GM21390 (cell line): ENCODE data around the gene XCL1.
"Not testable (repeated sequence)": the region's sequence is repeated elsewhere in the genome, so short reads cannot be mapped to it uniquely, and the experiment has no call there.

Source experiments
- ATAC-seq: cut with Tn5 transposase; IDR thresholded peaks from one replicate; pipeline ENCODE4 v1.9.1; 2021; ENCODE audit not compliant: unreplicated experiment

XCL1 gene

GRCh38 chr1:168576245-168576688, at the start of gene XCL1:
TSS of gene XCL1 (plus strand) at chr1:168576605. CDS start at chr1:168576638, 33 bp downstream.
- ATAC-seq, result not testable (repeated sequence)

- ATAC-seq, result no peak
Measured at GRCh38 chr1:168529518-168529917, 46.9 kb upstream of the XCL1 start.

GRCh38 chr1:168531615-168532345, 44.6 kb upstream of the XCL1 start:
- ATAC-seq, result no peak

- no peak for ATAC-seq
Measured at GRCh38 chr1:168535536-168535935, 40.9 kb upstream of the XCL1 start.

GRCh38 chr1:168540798-168541197, 35.6 kb upstream of the XCL1 start:
- ATAC-seq, result not testable (repeated sequence)

- not testable (repeated sequence) for ATAC-seq
Measured at GRCh38 chr1:168542978-168543377, 33.4 kb upstream of the XCL1 start.

GRCh38 chr1:168543840-168544498, 32.4 kb upstream of the XCL1 start, which contains the start of gene XCL2:
TSS of gene XCL2 (minus strand) at chr1:168543997. CDS start at chr1:168543964, 33 bp downstream.
- not testable (repeated sequence) for ATAC-seq

GRCh38 chr1:168545678-168546552, 30.5 kb upstream of the XCL1 start:
- not testable (repeated sequence) for ATAC-seq

GRCh38 chr1:168546553-168546895, 29.9 kb upstream of the XCL1 start:
- ATAC-seq, result not testable (repeated sequence)

- ATAC-seq, result no peak
Measured at GRCh38 chr1:168550971-168551370, 25.4 kb upstream of the XCL1 start.

GRCh38 chr1:168551688-168552087, 24.7 kb upstream of the XCL1 start:
- ATAC-seq, result no peak

GRCh38 chr1:168552961-168553360, 23.4 kb upstream of the XCL1 start:
- ATAC-seq, result no peak

- ATAC-seq, result no peak
Measured at GRCh38 chr1:168553680-168554553, 22.5 kb upstream of the XCL1 start.

- no peak for ATAC-seq
Measured at GRCh38 chr1:168554603-168555483, 21.6 kb upstream of the XCL1 start.

GRCh38 chr1:168555508-168556046, 20.8 kb upstream of the XCL1 start:
- ATAC-seq, result no peak

GRCh38 chr1:168556647-168557046, 19.8 kb upstream of the XCL1 start:
- no peak for ATAC-seq

GRCh38 chr1:168560370-168560769, 16.0 kb upstream of the XCL1 start:
- no peak for ATAC-seq

GRCh38 chr1:168561989-168562388, 14.4 kb upstream of the XCL1 start:
- no peak for ATAC-seq

- ATAC-seq, result no peak
Measured at GRCh38 chr1:168565825-168566224, 10.6 kb upstream of the XCL1 start.
